Loucy (cell line): ENCODE results near the gene ENTR1.

Experiments used
- H2AFZ ChIP-seq: fragments of 200-600 bp; sonication (generic); 2 replicates; pipeline ENCODE4 v1.6.0; 2016; ENCODE audit warnings: antibody characterized with exemption, mild to moderate bottlenecking, low read length, moderate library complexity
- H3F3A ChIP-seq: fragments of 200-600 bp; 2 replicates; pipeline ENCODE4 v1.6.0; 2016; ENCODE audit warnings: antibody characterized with exemption, low read depth, mild to moderate bottlenecking
- H3K27me3 ChIP-seq: fragments of 200-600 bp; sonication (generic); 2 replicates; pipeline ENCODE4 v1.6.1; 2014; ENCODE audit warnings: low read length, mild to moderate bottlenecking; ENCODE audit not compliant: insufficient read depth, poor library complexity, severe bottlenecking
- H3K36me3 ChIP-seq: fragments of 200-600 bp; sonication (generic); 2 replicates; pipeline ENCODE4 v1.6.1; 2016; ENCODE audit warnings: low read length; ENCODE audit not compliant: insufficient read depth
- H3K4me1 ChIP-seq: fragments of 200-600 bp; sonication (generic); 2 replicates; pipeline ENCODE4 v1.5.1; 2014; ENCODE audit warnings: low read length, mild to moderate bottlenecking; ENCODE audit not compliant: insufficient read depth, poor library complexity, severe bottlenecking
- H3K4me2 ChIP-seq: fragments of 200-600 bp; sonication (generic); 2 replicates; pipeline ENCODE4 v1.6.0; 2014; ENCODE audit warnings: antibody characterized with exemption, low read length, low read depth, mild to moderate bottlenecking; ENCODE audit not compliant: poor library complexity, severe bottlenecking
- H3K4me3 ChIP-seq: fragments of 200-600 bp; sonication (generic); 2 replicates; pipeline ENCODE4 v1.5.1; 2014; ENCODE audit warnings: low read length, mild to moderate bottlenecking, mixed read lengths; ENCODE audit not compliant: poor library complexity, severe bottlenecking
- H3K79me2 ChIP-seq: fragments of 200-600 bp; sonication (generic); 2 replicates; pipeline ENCODE4 v1.6.1; 2014; ENCODE audit warnings: low read length; ENCODE audit not compliant: insufficient read depth
- H3K9ac ChIP-seq: fragments of 200-600 bp; sonication (generic); 2 replicates; pipeline ENCODE4 v1.6.0; 2014; ENCODE audit warnings: mild to moderate bottlenecking, low read depth, low read length, moderate library complexity; ENCODE audit not compliant: poor library complexity, severe bottlenecking
- H3K9me2 ChIP-seq: fragments of 200-600 bp; sonication (generic); replicated peaks from 2 replicates; pipeline ENCODE4 v1.6.1; 2016; ENCODE audit warnings: low read depth, low read length, mixed read lengths
- H3K9me3 ChIP-seq: fragments of 200-600 bp; sonication (generic); 2 replicates; pipeline ENCODE4 v1.6.1; 2014; ENCODE audit warnings: mild to moderate bottlenecking, antibody characterized with exemption, low read length, low read depth; ENCODE audit not compliant: insufficient read depth
- H4K20me1 ChIP-seq: fragments of 200-600 bp; sonication (generic); 2 replicates; pipeline ENCODE4 v1.6.0; 2014; ENCODE audit warnings: antibody characterized with exemption, low read length, mild to moderate bottlenecking; ENCODE audit not compliant: insufficient read depth, poor library complexity, severe bottlenecking
- CTCF ChIP-seq: fragments of 200-600 bp; sonication (generic); conservative IDR thresholded peaks from 2 replicates; pipeline ENCODE4 v1.5.1; 2014; ENCODE audit warnings: mild to moderate bottlenecking, antibody characterized with exemption, low read length
- EZH2phosphoT487 ChIP-seq: fragments of 200-600 bp; IDR thresholded peaks from 2 replicates; pipeline ENCODE4 v1.6.1; 2018; ENCODE audit warnings: antibody characterized with exemption, mild to moderate bottlenecking, moderate library complexity, borderline replicate concordance

ENTR1 gene

DNA sequence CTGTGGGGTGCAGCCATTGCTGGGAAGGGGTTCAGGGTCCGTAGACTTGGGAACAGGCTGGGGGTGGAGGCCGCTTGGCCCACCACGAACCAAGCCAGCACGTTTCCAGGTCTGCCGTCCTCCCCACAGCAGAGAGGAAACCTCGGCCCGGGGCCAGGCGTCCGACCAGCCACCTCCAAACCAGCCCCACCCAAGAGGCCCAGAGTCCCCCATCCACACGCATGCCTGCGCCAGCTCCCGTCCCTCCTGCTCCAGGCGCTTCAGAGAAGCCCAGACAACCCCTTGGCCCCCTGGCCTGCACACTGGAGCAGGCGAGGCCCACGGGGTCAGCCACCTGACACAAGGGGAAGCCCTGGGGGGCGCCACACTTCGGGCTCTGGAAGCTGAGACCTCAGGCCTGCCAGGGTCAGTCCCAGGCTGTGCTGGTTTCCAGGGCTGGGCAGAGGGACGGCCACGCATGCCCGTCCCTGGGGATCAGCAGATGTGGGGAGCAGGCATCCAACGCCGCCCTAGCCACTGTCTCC lies 53.1 kb downstream of the ENTR1 start:
- H2AFZ ChIP-seq, result no peak overlapping the region
- no peaks in the 10 kb centered on the region for H3K4me1 ChIP-seq
- no peak overlapping the region for H3K4me2 ChIP-seq
- no peaks in the 10 kb centered on the region for H3K9me2 ChIP-seq
- H3K79me2 ChIP-seq, result no peaks in the 10 kb centered on the region
- H3K27me3 ChIP-seq, result no peaks in the 10 kb centered on the region
- no peaks in the 10 kb centered on the region for H3K36me3 ChIP-seq
- H3K9me3 ChIP-seq, result no peaks in the 10 kb centered on the region
- no peak overlapping the region for H3K9ac ChIP-seq
- TF ChIP-seq CTCF (no peak), EZH2phosphoT487 (no peak)
- no peak overlapping the region for H3K4me3 ChIP-seq
- H3F3A ChIP-seq, result no peaks in the 10 kb centered on the region
- H4K20me1 ChIP-seq, result peaks cover under 1% of the 10 kb centered on the region

GRCh38 chr9:136355616-136356557 lies 54.5 kb downstream of the ENTR1 start:
- H3K27me3 ChIP-seq, result no peaks in the 10 kb centered on the region

GRCh38 chr9:136354592-136355085 lies 55.8 kb downstream of the ENTR1 start:
- Histone ChIP-seq H4K20me1 (no peaks in the 10 kb centered on the region), H3K4me3 (no peak overlapping the region), H3K4me1 (no peaks in the 10 kb centered on the region), H3K27me3 (no peaks in the 10 kb centered on the region), H3K36me3 (no peaks in the 10 kb centered on the region), H2AFZ (no peak overlapping the region), H3K79me2 (no peaks in the 10 kb centered on the region), H3K4me2 (no peak overlapping the region), H3K9ac (no peak overlapping the region), H3K9me3 (no peaks in the 10 kb centered on the region), H3K9me2 (no peaks in the 10 kb centered on the region), H3F3A (no peaks in the 10 kb centered on the region)
- TF ChIP-seq CTCF (no peak), EZH2phosphoT487 (no peak)

More at GRCh38 chr9:136355616-136356557, 54.5 kb downstream of the ENTR1 start:
- H3K79me2 ChIP-seq, result no peaks in the 10 kb centered on the region
- no peak overlapping the region for H3K4me2 ChIP-seq
- no peaks in the 10 kb centered on the region for H3K9me2 ChIP-seq
- no peaks in the 10 kb centered on the region for H3K4me1 ChIP-seq
- H3K4me3 ChIP-seq, result no peak overlapping the region
- no peaks in the 10 kb centered on the region for H4K20me1 ChIP-seq
- no peaks in the 10 kb centered on the region for H3K36me3 ChIP-seq
- H3F3A ChIP-seq, result no peaks in the 10 kb centered on the region
- H2AFZ ChIP-seq, result no peak overlapping the region
- no peak for TF ChIP-seq EZH2phosphoT487
- TF ChIP-seq CTCF, result no peak
- H3K9me3 ChIP-seq, result no peaks in the 10 kb centered on the region
- no peak overlapping the region for H3K9ac ChIP-seq
